HEK293 (cell line): Measurements from ENCODE around the gene UGT1A1.

Source experiments
- CTCF ChIA-PET: fragments of 350-600 bp; formaldehyde crosslinking; extraction: SDS; loops from one replicate; lab custom pipeline; 2021; ENCODE audit warnings: antibody characterized with exemption; lab: Yijun Ruan, JAX
- POLR2A ChIA-PET: fragments of 300-600 bp; formaldehyde crosslinking; extraction: SDS; loops from one replicate; lab custom pipeline; 2020; ENCODE audit warnings: antibody characterized with exemption, inconsistent platforms; lab: Yijun Ruan, JAX
- H3K27ac ChIP-seq: fragments of 200-500 bp; sonication (Bioruptor generic); 2 replicates; pipeline ENCODE4 v1.5.1; 2014; ENCODE audit warnings: low read depth, low read length, control low read depth, inconsistent platforms; ENCODE audit errors: extremely low read depth
- H3K36me3 ChIP-seq, 2 experiments: fragments of 200-500 bp in 1 of 2; sonication (Bioruptor generic) in 1 of 2; 1 replicate in 1 of 2; 2 replicates in 1 of 2; pipeline ENCODE4 v1.5.1; 2014 to 2017; ENCODE audit warnings: inconsistent platforms in 2 of 2, low read length in 2 of 2; ENCODE audit not compliant: control insufficient read depth in 2 of 2, insufficient read depth in 1 of 2
- H3K4me1 ChIP-seq: fragments of 200-500 bp; sonication (Bioruptor generic); 2 replicates; pipeline ENCODE4 v1.5.1; 2014; ENCODE audit warnings: mild to moderate bottlenecking, low read length, inconsistent platforms; ENCODE audit not compliant: control insufficient read depth, insufficient read depth
- H3K4me3 ChIP-seq: 2 replicates; pipeline ENCODE4 v1.5.1; 2011; ENCODE audit warnings: low read depth, mild to moderate bottlenecking, control low read depth, low read length, moderate library complexity
- H3K9me3 ChIP-seq: fragments of 200-500 bp; sonication (Bioruptor generic); 2 replicates; pipeline ENCODE4 v1.5.1; 2014; ENCODE audit warnings: low read depth, low read length, inconsistent platforms; ENCODE audit not compliant: control insufficient read depth, insufficient read depth
- EGR2 ChIP-seq: fragments of 450-650 bp; formaldehyde crosslinking; IDR thresholded peaks from 2 replicates; pipeline ENCODE4 v1.5.1; 2016; ENCODE audit warnings: low read depth, missing biosample characterization, missing genetic modification characterization
- GLI4 ChIP-seq: fragments of 450-650 bp; formaldehyde crosslinking; IDR thresholded peaks from 2 replicates; pipeline ENCODE4 v1.5.1; 2016; ENCODE audit warnings: missing biosample characterization, missing genetic modification characterization
- KLF16 ChIP-seq: fragments of 450-650 bp; formaldehyde crosslinking; IDR thresholded peaks from 2 replicates; pipeline ENCODE4 v1.5.1; 2017; ENCODE audit warnings: missing biosample characterization, missing genetic modification characterization
- MYNN ChIP-seq: fragments of 450-650 bp; formaldehyde crosslinking; IDR thresholded peaks from 2 replicates; pipeline ENCODE4 v1.5.1; 2016; ENCODE audit warnings: missing biosample characterization, missing genetic modification characterization, borderline replicate concordance
- SALL2 ChIP-seq: fragments of 450-650 bp; formaldehyde crosslinking; IDR thresholded peaks from 2 replicates; pipeline ENCODE4 v1.5.0; 2017; ENCODE audit warnings: missing biosample characterization, mild to moderate bottlenecking, missing genetic modification characterization, borderline replicate concordance
- SCRT1 ChIP-seq: fragments of 450-650 bp; formaldehyde crosslinking; IDR thresholded peaks from 2 replicates; pipeline ENCODE4 v1.5.1; 2016; ENCODE audit warnings: missing biosample characterization, missing genetic modification characterization, borderline replicate concordance
- YY1 ChIP-seq: fragments of 450-650 bp; formaldehyde crosslinking; IDR thresholded peaks from 2 replicates; pipeline ENCODE4 v1.5.1; 2018; ENCODE audit warnings: missing biosample characterization, missing genetic modification characterization
- ZFHX2 ChIP-seq: fragments of 450-650 bp; formaldehyde crosslinking; conservative IDR thresholded peaks from 2 replicates; pipeline ENCODE4 v1.5.1; 2016; ENCODE audit warnings: missing biosample characterization, missing genetic modification characterization
- ZNF157 ChIP-seq: fragments of 450-650 bp; formaldehyde crosslinking; IDR thresholded peaks from 2 replicates; pipeline ENCODE4 v1.5.1; 2016; ENCODE audit warnings: missing biosample characterization, missing genetic modification characterization
- ZNF19 ChIP-seq: fragments of 450-650 bp; formaldehyde crosslinking; IDR thresholded peaks from 2 replicates; pipeline ENCODE4; 2016; ENCODE audit warnings: missing biosample characterization, missing genetic modification characterization, low read depth
- ZNF404 ChIP-seq: fragments of 450-650 bp; formaldehyde crosslinking; IDR thresholded peaks from 2 replicates; pipeline ENCODE4 v1.5.1; 2017; ENCODE audit warnings: missing biosample characterization, missing genetic modification characterization
- ZNF416 ChIP-seq: fragments of 450-650 bp; formaldehyde crosslinking; IDR thresholded peaks from 2 replicates; pipeline ENCODE4 v1.5.1; 2016; ENCODE audit warnings: missing biosample characterization, missing genetic modification characterization
- ZNF544 ChIP-seq: fragments of 450-650 bp; formaldehyde crosslinking; IDR thresholded peaks from 2 replicates; pipeline ENCODE4 v1.5.0; 2017; ENCODE audit warnings: missing biosample characterization, missing genetic modification characterization
- ZNF585B ChIP-seq: fragments of 450-650 bp; formaldehyde crosslinking; IDR thresholded peaks from 2 replicates; pipeline ENCODE4 v1.5.1; 2016; ENCODE audit warnings: missing biosample characterization, missing genetic modification characterization
- ZNF621 ChIP-seq: fragments of 450-650 bp; formaldehyde crosslinking; IDR thresholded peaks from 2 replicates; pipeline ENCODE4 v1.5.1; 2017; ENCODE audit warnings: missing biosample characterization, missing genetic modification characterization
- ZNF629 ChIP-seq: fragments of 450-650 bp; formaldehyde crosslinking; IDR thresholded peaks from 2 replicates; pipeline ENCODE4 v1.5.1; 2017; ENCODE audit warnings: missing biosample characterization, missing genetic modification characterization
- ZNF658 ChIP-seq: fragments of 450-650 bp; formaldehyde crosslinking; IDR thresholded peaks from 2 replicates; pipeline ENCODE4; 2016; ENCODE audit warnings: missing biosample characterization, missing genetic modification characterization
- ZNF777 ChIP-seq: fragments of 450-650 bp; formaldehyde crosslinking; IDR thresholded peaks from 2 replicates; pipeline ENCODE4 v1.5.1; 2017; ENCODE audit warnings: missing biosample characterization, missing genetic modification characterization, borderline replicate concordance
- ZNF792 ChIP-seq: fragments of 450-650 bp; formaldehyde crosslinking; IDR thresholded peaks from 2 replicates; pipeline ENCODE4 v1.5.1; 2016; ENCODE audit warnings: missing biosample characterization, missing genetic modification characterization
- TF ChIP-seq, protein P1 (sequence below): fragments of 450-650 bp; formaldehyde crosslinking; IDR thresholded peaks from 2 replicates; pipeline ENCODE4 v1.5.1; 2016; ENCODE audit warnings: missing biosample characterization, missing genetic modification characterization, borderline replicate concordance
- TF ChIP-seq, protein P2 (sequence below): fragments of 450-650 bp; formaldehyde crosslinking; IDR thresholded peaks from 2 replicates; pipeline ENCODE4 v1.5.1; 2016; ENCODE audit warnings: missing biosample characterization, missing genetic modification characterization
- TF ChIP-seq, protein P3 (sequence below): IDR thresholded peaks from 2 replicates; pipeline ENCODE4 v1.6.1; 2011; ENCODE audit warnings: mild to moderate bottlenecking, low read depth, low read length, borderline replicate concordance
- TF ChIP-seq, protein P4 (sequence below): fragments of 450-650 bp; IDR thresholded peaks from 2 replicates; pipeline ENCODE4 v1.5.1; 2018; ENCODE audit warnings: missing biosample characterization, missing genetic modification characterization
- TF ChIP-seq, protein P5 (sequence below): fragments of 450-650 bp; formaldehyde crosslinking; conservative IDR thresholded peaks from 2 replicates; pipeline ENCODE4 v1.5.1; 2016; ENCODE audit warnings: low read depth, missing biosample characterization, missing genetic modification characterization

UGT1A1 gene

DNA sequence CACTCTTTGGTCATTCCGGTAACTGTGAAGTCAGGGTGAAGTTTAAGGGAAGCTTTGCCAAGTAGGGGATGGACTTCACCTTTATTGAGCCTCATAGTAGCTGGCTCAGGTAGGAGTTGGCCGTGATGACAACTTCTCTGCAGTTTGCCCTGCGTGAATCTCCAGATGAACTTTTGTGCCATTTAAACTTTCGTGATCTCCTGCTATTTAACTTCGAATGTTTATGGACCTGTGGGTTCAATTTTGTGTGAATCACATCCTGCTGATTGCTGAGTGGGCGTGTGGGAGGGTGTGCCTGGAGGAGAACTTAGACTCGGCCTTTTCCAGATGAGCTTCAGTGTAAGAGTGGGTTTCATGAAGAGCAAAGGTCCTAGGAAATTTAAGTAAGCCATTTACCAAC is 4.2 kb downstream of the UGT1A1 start:
- Histone ChIP-seq H3K9me3 (no peaks in the 10 kb centered on the region), H3K27ac (no peak overlapping the region), H3K4me3 (no peak overlapping the region), H3K4me1 (no peaks in the 10 kb centered on the region), H3K36me3 (no peaks in the 10 kb centered on the region)
- no peak for TF ChIP-seq ZNF416 (tag by site-specific recombination)
- TF ChIP-seq ZFHX2 (tag by site-specific recombination), result peak; percentile 77
- no peak for TF ChIP-seq ZNF792
- TF ChIP-seq EGR2 (tag by site-specific recombination), result peak; percentile 68
- no peak for TF ChIP-seq ZNF658 (tag by site-specific recombination)
- TF ChIP-seq, protein P1, sequence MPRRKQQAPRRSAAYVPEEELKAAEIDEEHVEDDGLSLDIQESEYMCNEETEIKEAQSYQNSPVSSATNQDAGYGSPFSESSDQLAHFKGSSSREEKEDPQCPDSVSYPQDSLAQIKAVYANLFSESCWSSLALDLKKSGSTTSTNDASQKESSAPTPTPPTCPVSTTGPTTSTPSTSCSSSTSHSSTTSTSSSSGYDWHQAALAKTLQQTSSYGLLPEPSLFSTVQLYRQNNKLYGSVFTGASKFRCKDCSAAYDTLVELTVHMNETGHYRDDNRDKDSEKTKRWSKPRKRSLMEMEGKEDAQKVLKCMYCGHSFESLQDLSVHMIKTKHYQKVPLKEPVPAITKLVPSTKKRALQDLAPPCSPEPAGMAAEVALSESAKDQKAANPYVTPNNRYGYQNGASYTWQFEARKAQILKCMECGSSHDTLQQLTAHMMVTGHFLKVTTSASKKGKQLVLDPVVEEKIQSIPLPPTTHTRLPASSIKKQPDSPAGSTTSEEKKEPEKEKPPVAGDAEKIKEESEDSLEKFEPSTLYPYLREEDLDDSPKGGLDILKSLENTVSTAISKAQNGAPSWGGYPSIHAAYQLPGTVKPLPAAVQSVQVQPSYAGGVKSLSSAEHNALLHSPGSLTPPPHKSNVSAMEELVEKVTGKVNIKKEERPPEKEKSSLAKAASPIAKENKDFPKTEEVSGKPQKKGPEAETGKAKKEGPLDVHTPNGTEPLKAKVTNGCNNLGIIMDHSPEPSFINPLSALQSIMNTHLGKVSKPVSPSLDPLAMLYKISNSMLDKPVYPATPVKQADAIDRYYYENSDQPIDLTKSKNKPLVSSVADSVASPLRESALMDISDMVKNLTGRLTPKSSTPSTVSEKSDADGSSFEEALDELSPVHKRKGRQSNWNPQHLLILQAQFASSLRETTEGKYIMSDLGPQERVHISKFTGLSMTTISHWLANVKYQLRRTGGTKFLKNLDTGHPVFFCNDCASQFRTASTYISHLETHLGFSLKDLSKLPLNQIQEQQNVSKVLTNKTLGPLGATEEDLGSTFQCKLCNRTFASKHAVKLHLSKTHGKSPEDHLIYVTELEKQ (tag by site-specific recombination), result no peak
- no peak for TF ChIP-seq ZNF157 (tag by site-specific recombination)
- TF ChIP-seq ZNF621 (tag by site-specific recombination), result no peak
- no peak for TF ChIP-seq ZNF544 (tag by site-specific recombination)
- TF ChIP-seq SCRT1 (tag by site-specific recombination), result no peak
- no peak for TF ChIP-seq YY1 (tag by site-specific recombination)
- no peak for TF ChIP-seq GLI4 (tag by site-specific recombination)
- ChIA-PET POLR2A (no interaction called here), CTCF (no interaction called here)

DNA sequence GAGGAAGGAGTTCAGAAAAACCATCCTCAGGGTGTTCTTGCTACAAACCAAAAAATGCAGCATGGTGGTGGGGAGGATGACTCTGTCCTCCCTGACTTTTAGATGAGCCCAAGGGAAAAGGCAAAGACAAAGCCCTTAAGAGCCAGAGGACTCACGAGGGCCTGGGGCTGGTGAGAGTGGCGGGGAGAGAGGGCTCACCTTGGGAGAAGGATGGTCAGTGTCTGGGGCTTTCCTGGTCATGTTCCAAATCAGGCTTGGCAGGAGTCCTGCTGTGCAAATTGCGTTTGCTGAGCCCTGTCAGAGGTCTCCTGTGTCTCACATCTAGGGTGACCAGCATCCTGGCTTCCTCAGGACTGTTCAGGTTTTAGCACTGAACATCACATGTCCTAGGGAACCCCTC is 4.7 kb downstream of the UGT1A1 start:
- Histone ChIP-seq H3K36me3 (no peaks in the 10 kb centered on the region), H3K9me3 (no peaks in the 10 kb centered on the region), H3K27ac (no peak overlapping the region), H3K4me1 (no peaks in the 10 kb centered on the region), H3K4me3 (no peak overlapping the region)
- POLR2A ChIA-PET, result no interaction called here
- CTCF ChIA-PET, result no interaction called here
- no peak for TF ChIP-seq ZNF629
- TF ChIP-seq, protein P2, sequence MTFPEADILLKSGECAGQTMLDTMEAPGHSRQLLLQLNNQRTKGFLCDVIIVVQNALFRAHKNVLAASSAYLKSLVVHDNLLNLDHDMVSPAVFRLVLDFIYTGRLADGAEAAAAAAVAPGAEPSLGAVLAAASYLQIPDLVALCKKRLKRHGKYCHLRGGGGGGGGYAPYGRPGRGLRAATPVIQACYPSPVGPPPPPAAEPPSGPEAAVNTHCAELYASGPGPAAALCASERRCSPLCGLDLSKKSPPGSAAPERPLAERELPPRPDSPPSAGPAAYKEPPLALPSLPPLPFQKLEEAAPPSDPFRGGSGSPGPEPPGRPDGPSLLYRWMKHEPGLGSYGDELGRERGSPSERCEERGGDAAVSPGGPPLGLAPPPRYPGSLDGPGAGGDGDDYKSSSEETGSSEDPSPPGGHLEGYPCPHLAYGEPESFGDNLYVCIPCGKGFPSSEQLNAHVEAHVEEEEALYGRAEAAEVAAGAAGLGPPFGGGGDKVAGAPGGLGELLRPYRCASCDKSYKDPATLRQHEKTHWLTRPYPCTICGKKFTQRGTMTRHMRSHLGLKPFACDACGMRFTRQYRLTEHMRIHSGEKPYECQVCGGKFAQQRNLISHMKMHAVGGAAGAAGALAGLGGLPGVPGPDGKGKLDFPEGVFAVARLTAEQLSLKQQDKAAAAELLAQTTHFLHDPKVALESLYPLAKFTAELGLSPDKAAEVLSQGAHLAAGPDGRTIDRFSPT, result no peak
- no peak for TF ChIP-seq ZNF585B (tag by site-specific recombination)
- no peak for TF ChIP-seq SALL2 (tag by site-specific recombination)
- no peak for TF ChIP-seq KLF16 (tag by site-specific recombination)
- TF ChIP-seq, protein P3, sequence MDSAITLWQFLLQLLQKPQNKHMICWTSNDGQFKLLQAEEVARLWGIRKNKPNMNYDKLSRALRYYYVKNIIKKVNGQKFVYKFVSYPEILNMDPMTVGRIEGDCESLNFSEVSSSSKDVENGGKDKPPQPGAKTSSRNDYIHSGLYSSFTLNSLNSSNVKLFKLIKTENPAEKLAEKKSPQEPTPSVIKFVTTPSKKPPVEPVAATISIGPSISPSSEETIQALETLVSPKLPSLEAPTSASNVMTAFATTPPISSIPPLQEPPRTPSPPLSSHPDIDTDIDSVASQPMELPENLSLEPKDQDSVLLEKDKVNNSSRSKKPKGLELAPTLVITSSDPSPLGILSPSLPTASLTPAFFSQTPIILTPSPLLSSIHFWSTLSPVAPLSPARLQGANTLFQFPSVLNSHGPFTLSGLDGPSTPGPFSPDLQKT, result no peak
- TF ChIP-seq, protein P4, sequence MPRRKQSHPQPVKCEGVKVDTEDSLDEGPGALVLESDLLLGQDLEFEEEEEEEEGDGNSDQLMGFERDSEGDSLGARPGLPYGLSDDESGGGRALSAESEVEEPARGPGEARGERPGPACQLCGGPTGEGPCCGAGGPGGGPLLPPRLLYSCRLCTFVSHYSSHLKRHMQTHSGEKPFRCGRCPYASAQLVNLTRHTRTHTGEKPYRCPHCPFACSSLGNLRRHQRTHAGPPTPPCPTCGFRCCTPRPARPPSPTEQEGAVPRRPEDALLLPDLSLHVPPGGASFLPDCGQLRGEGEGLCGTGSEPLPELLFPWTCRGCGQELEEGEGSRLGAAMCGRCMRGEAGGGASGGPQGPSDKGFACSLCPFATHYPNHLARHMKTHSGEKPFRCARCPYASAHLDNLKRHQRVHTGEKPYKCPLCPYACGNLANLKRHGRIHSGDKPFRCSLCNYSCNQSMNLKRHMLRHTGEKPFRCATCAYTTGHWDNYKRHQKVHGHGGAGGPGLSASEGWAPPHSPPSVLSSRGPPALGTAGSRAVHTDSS (tag by site-specific recombination), result no peak
- TF ChIP-seq MYNN (tag by site-specific recombination), result no peak
- TF ChIP-seq ZNF19 (tag by site-specific recombination), result no peak
- TF ChIP-seq, protein P5, sequence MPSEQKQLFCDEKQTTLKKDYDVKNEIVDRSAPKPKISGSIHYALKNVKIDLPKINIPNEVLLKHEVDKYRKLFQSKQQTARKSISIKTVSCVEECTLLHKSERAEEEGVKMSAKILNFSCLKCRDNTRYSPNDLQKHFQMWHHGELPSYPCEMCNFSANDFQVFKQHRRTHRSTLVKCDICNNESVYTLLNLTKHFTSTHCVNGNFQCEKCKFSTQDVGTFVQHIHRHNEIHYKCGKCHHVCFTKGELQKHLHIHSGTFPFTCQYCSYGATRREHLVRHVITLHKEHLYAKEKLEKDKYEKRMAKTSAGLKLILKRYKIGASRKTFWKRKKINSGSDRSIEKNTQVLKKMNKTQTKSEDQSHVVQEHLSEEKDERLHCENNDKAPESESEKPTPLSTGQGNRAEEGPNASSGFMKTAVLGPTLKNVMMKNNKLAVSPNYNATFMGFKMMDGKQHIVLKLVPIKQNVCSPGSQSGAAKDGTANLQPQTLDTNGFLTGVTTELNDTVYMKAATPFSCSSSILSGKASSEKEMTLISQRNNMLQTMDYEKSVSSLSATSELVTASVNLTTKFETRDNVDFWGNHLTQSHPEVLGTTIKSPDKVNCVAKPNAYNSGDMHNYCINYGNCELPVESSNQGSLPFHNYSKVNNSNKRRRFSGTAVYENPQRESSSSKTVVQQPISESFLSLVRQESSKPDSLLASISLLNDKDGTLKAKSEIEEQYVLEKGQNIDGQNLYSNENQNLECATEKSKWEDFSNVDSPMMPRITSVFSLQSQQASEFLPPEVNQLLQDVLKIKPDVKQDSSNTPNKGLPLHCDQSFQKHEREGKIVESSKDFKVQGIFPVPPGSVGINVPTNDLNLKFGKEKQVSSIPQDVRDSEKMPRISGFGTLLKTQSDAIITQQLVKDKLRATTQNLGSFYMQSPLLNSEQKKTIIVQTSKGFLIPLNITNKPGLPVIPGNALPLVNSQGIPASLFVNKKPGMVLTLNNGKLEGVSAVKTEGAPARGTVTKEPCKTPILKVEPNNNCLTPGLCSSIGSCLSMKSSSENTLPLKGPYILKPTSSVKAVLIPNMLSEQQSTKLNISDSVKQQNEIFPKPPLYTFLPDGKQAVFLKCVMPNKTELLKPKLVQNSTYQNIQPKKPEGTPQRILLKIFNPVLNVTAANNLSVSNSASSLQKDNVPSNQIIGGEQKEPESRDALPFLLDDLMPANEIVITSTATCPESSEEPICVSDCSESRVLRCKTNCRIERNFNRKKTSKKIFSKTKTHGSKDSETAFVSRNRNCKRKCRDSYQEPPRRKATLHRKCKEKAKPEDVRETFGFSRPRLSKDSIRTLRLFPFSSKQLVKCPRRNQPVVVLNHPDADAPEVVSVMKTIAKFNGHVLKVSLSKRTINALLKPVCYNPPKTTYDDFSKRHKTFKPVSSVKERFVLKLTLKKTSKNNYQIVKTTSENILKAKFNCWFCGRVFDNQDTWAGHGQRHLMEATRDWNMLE (tag by site-specific recombination), result no peak
- TF ChIP-seq ZNF777 (tag by site-specific recombination), result no peak
- TF ChIP-seq ZNF404, result no peak
